ENCODE results near the gene CKAP4. TPM values are rescaled to one million over a fixed set of nuclear protein-coding genes. Genes with fewer than 3 reads are reported as not detected.

CKAP4 gene
- total and polyA plus RNA-seq, 8 donors: 86.0 to 119 (median 97.5) TPM

DNA sequence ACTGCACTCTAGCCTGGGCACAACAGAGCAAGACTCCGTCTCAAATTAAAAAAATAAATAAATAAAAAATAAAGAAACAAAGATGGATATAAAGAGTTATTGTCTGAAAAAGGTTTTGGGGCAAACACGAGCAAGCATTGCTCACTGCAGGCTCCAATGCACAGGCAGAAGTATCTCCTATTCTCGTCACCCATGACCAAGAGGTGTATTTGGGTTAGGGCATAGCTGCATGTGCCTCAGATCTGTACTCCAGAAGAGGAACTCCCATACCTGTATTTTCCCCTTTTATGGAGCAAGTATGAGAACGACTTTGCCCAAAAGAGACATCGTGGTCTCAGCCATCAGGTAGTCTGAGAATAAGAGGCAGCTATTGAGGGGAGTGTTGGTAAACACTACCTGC, 44.5 kb upstream of the CKAP4 start:
- no peaks in the 10 kb centered on the region for H3K36me3 ChIP-seq
- no peaks in the 10 kb centered on the region for H3K9me3 ChIP-seq
- TF ChIP-seq, protein P1, sequence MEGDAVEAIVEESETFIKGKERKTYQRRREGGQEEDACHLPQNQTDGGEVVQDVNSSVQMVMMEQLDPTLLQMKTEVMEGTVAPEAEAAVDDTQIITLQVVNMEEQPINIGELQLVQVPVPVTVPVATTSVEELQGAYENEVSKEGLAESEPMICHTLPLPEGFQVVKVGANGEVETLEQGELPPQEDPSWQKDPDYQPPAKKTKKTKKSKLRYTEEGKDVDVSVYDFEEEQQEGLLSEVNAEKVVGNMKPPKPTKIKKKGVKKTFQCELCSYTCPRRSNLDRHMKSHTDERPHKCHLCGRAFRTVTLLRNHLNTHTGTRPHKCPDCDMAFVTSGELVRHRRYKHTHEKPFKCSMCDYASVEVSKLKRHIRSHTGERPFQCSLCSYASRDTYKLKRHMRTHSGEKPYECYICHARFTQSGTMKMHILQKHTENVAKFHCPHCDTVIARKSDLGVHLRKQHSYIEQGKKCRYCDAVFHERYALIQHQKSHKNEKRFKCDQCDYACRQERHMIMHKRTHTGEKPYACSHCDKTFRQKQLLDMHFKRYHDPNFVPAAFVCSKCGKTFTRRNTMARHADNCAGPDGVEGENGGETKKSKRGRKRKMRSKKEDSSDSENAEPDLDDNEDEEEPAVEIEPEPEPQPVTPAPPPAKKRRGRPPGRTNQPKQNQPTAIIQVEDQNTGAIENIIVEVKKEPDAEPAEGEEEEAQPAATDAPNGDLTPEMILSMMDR (IDR thresholded peaks at IDR 0.05): no peak
- no peak overlapping the region for H3K27ac ChIP-seq
- no peak for ATAC-seq
- no peak for DNase-seq
- peaks cover 3 to 17% of the 10 kb centered on the region in 2 donors for H3K4me1 ChIP-seq
- intact Hi-C loops (cut with DNase I): no loop called here
- no peaks in the 10 kb centered on the region for H3K27me3 ChIP-seq
- no peak overlapping the region for H3K4me3 ChIP-seq

DNA sequence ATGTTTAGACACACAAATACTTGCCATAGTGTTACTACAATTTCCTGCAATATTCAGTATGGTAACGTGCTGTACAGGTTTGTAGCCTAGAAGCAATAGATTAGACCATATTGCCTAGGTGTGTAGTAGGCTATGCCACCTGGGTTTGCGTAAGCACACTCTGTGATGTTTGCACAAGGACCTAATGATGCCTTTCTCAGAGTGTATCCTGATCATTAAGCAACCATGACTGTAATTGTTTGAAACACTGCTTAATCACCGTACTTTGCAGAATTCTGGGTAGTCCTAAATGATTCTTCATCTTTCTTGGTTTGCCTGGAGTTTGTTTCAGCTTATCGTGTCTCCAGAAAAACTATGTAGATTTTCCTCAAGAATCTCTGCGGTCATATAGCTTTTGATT, 43.5 kb upstream of the CKAP4 start:
- DNase-seq (no peak), ATAC-seq (peak; percentile 76)
- intact Hi-C loops (cut with DNase I): no loop called here
- H3K36me3 ChIP-seq: no peaks in the 10 kb centered on the region
- H3K27me3 ChIP-seq: no peaks in the 10 kb centered on the region
- H3K4me1 ChIP-seq: peaks cover 3 to 17% of the 10 kb centered on the region in 2 donors
- no peak overlapping the region for H3K4me3 ChIP-seq
- TF ChIP-seq, protein P1 (IDR thresholded peaks at IDR 0.05): no peak
- H3K27ac ChIP-seq: peak overlapping the region; percentile 14 to 31
- H3K9me3 ChIP-seq: no peaks in the 10 kb centered on the region

DNA sequence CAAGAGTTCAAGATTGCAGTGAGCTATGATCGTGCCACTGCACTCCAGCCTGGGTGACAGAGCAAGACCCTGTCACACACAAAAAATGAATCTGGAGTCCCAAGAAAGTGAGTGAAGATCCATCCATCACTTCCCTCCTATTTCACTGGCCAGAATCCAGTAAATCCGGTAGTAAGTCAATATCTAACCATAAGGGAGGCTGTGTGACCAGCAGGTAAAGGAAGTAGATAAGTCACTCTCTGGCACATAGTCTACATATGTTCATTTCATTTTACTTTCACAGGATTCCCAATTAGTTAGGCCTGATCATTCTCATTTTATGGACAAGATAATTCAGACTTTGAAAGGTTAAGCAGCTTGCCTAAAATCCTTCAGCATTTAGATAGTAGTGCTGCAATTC, 42.8 kb upstream of the CKAP4 start:
- Histone ChIP-seq H3K4me3 (no peak overlapping the region), H3K9me3 (no peaks in the 10 kb centered on the region), H3K27me3 (no peaks in the 10 kb centered on the region), H3K4me1 (peaks cover 3 to 17% of the 10 kb centered on the region in 2 donors), H3K27ac (no peak overlapping the region), H3K36me3 (no peaks in the 10 kb centered on the region)
- intact Hi-C loops (cut with DNase I): no loop called here
- TF ChIP-seq, protein P1 (IDR thresholded peaks at IDR 0.05): no peak
- ATAC-seq (no peak), DNase-seq (no peak)

DNA sequence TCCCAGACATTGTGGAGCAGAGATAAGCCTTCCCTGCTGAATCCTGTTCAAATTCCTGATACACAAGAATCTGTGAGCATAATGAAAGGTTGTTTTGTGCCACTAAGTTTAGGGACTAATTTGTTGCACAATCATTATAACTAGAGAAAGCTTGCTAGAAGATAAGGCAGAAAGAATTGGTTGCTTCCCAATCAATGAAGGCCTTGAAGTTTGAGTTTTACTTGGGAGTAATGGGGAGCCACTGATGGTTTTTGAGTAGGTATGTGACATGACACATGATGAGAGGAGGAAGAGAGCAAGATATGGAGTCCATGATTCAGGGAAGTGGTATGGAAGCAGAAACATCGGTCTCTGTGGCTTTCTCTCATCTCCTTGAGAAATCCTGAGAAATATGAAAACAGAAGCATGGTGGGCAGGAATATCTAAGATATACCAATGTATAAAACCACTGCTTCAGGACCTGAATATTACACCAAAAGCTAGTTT, 41.4 kb upstream of the CKAP4 start:
- DNase-seq: no peak
- Histone ChIP-seq H3K4me3 (no peak overlapping the region), H3K27me3 (no peaks in the 10 kb centered on the region), H3K4me1 (peaks cover 3 to 26% of the 10 kb centered on the region in 2 donors), H3K36me3 (no peaks in the 10 kb centered on the region), H3K9me3 (no peaks in the 10 kb centered on the region), H3K27ac (peak overlapping the region in 1 of 2 donors; percentile 57)
- no peak for ATAC-seq
- TF ChIP-seq, protein P1 (IDR thresholded peaks at IDR 0.05): no peak
- intact Hi-C loops (cut with DNase I): no loop called here

DNA sequence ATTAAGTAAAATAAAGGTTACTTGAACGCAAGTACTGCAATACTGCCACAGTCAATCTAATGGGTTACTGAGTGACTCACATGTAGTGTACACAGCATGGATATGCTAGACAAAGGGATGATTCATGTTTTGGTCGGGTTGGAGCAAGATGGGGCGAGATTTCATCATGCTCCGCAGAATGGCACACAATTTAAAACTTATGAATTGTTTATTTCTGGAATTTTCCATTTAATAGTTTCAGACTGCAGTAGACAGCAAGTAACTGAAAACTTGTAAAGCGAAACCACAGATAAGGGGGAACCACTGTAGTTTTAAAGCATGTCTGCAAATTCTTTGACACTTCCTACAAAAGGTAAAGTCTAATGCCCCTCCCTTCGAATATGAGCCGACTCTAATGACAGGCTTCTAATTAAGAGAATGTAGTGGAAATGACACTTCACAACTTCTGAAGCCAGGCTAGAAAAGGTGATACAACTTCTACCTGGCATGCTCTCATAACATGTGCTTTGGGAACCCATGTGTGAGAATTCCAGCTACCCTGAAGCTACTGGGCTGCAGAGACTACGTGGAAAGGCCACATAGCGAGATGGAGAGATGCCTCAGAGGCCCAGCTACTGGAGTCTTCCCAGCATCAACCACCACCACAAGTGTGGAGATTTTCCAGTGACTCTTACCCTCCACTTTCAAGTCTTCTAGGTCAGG, 40.8 kb upstream of the CKAP4 start:
- H3K36me3 ChIP-seq: no peaks in the 10 kb centered on the region

More for the DNA sequence above, 40.8 kb upstream of the CKAP4 start:
- no peak overlapping the region for H3K4me3 ChIP-seq
- DNase-seq: no peak
- H3K27me3 ChIP-seq: no peaks in the 10 kb centered on the region
- peaks cover 3 to 26% of the 10 kb centered on the region in 2 donors for H3K4me1 ChIP-seq
- H3K27ac ChIP-seq: peak overlapping the region in 1 of 2 donors; percentile 57
- TF ChIP-seq, protein P1 (IDR thresholded peaks at IDR 0.05): no peak
- H3K9me3 ChIP-seq: no peaks in the 10 kb centered on the region
- intact Hi-C loops (cut with DNase I): no loop called here
- ATAC-seq: peak; percentile 78

All from left lung (tissue), 10 donors.